Neural crest cell (in vitro differentiated cells): ENCODE measurements around the gene SLC38A11. TPM values are rescaled to one million over a fixed set of nuclear protein-coding genes. Genes with fewer than 3 reads are reported as not detected.

Source experiments
- DNase-seq: peaks from one replicate; pipeline ENCODE4 v3.0.0; 2021; ENCODE audit warnings: low read depth, mixed read lengths, low spot score
- H3K27ac Mint-ChIP-seq: one replicate; pipeline ENCODE4 v1.8.0; 2021; ENCODE audit warnings: mild to moderate bottlenecking, mixed read lengths; ENCODE audit not compliant: unreplicated experiment
- H3K27me3 Mint-ChIP-seq: 2 replicates; pipeline ENCODE4 v1.8.0; 2021; ENCODE audit warnings: low read depth, mild to moderate bottlenecking, mixed read lengths
- H3K36me3 Mint-ChIP-seq: 2 replicates; pipeline ENCODE4 v1.8.0; 2021; ENCODE audit warnings: low read depth, mild to moderate bottlenecking, mixed read lengths
- H3K4me1 Mint-ChIP-seq: 2 replicates; pipeline ENCODE4 v1.8.0; 2021; ENCODE audit warnings: mixed read lengths
- H3K4me3 Mint-ChIP-seq: one replicate; pipeline ENCODE4 v1.8.0; 2021; ENCODE audit warnings: mild to moderate bottlenecking, mixed read lengths
- H3K9me3 Mint-ChIP-seq: 2 replicates; pipeline ENCODE4 v1.8.0; 2021; ENCODE audit warnings: mixed read lengths
- total RNA-seq: library from RNA; stranded (reverse); gene quantifications from 2 replicates; pipeline ENCODE4 v1.2.1, GENCODE V29; 2021
- TF ChIP-seq, protein P1 (sequence below): fragments of 200-600 bp; sonication (generic); conservative IDR thresholded peaks from 2 replicates; pipeline ENCODE4 v1.5.0; 2021; ENCODE audit warnings: antibody characterized with exemption, mild to moderate bottlenecking

The SLC38A11 gene
- total RNA-seq, 1 donor from 2014 or later, result not detected

DNA sequence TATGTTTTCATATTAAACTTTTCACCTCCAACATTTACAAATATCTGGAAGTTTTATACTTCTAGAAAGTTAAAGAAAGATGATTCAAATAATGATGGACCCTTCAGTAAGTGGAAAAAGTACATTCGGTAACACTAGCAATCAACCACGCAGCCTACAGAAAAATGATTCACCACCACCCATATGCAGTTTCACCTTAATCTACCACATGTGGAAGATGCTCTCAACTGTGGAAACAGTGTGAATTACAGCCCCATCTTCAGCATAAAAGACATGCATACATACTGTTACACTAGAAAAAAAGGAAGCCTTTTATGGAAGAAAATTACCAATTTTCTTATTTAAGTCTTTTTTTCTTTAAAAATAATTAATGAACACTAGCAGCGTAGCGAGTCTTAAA is 1.1 kb downstream of the SLC38A11 start:
- TF ChIP-seq, protein P1, sequence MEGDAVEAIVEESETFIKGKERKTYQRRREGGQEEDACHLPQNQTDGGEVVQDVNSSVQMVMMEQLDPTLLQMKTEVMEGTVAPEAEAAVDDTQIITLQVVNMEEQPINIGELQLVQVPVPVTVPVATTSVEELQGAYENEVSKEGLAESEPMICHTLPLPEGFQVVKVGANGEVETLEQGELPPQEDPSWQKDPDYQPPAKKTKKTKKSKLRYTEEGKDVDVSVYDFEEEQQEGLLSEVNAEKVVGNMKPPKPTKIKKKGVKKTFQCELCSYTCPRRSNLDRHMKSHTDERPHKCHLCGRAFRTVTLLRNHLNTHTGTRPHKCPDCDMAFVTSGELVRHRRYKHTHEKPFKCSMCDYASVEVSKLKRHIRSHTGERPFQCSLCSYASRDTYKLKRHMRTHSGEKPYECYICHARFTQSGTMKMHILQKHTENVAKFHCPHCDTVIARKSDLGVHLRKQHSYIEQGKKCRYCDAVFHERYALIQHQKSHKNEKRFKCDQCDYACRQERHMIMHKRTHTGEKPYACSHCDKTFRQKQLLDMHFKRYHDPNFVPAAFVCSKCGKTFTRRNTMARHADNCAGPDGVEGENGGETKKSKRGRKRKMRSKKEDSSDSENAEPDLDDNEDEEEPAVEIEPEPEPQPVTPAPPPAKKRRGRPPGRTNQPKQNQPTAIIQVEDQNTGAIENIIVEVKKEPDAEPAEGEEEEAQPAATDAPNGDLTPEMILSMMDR, result no peak
- Mint-ChIP-seq H3K4me3 (no peak overlapping the region), H3K27me3 (no peaks in the 10 kb centered on the region), H3K9me3 (no peaks in the 10 kb centered on the region), H3K27ac (no peak overlapping the region), H3K4me1 (no peaks in the 10 kb centered on the region), H3K36me3 (no peaks in the 10 kb centered on the region)
- DNase-seq, result no peak

DNA sequence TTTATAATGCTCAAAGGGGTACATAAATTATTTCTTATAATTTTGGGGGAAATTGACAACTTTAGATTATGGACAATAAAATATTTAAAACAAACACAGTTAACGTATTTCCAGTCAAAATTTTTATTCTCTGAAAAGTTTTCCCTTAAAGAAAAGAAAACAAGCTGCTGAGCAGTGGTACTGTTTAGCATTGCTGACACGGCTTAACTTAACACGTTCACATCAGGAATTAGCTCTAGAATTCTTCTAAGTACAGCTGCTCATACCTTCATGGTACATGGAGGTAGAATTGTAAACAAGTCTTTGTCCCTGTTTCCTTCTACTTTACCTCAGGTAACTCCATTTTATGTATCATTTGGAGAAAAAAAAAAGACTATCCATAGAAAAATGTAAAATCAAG is 2.0 kb downstream of the SLC38A11 start:
- Mint-ChIP-seq H3K4me1 (no peaks in the 10 kb centered on the region), H3K27me3 (no peaks in the 10 kb centered on the region), H3K27ac (no peak overlapping the region), H3K4me3 (no peak overlapping the region), H3K9me3 (no peaks in the 10 kb centered on the region), H3K36me3 (no peaks in the 10 kb centered on the region)
- DNase-seq, result no peak
- TF ChIP-seq, protein P1, result no peak

DNA sequence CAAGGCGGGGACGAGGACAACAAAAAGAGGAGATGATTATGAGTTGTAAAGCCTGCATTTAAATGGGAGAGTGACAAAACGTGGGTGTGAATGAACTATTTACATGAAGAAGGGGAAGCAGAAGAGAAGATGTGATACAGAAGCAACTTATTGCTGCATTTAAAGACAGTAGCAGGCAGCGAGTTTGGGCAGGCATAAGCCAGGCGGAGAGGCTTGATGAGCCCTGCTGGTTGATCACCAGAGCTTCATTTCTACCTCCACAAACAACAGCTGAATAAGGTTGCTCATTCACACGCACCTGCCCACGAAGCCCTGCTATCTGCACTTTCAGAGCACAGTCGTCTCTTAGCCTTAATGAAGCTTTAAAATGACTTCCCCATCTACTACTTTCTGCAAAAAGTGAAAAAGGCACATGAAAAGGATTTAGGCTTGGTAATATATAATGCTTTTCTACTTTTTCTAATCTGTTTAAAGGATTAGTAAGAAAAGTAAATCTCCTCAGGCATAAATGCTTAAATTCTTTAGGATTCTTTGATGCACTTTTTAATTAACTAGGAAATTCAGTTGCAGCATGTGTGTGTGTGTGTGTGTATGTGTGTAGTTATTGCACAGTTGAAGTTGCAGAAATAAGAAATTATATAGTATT is 3.1 kb downstream of the SLC38A11 start:
- Mint-ChIP-seq H3K9me3 (no peaks in the 10 kb centered on the region), H3K4me3 (no peak overlapping the region), H3K4me1 (no peaks in the 10 kb centered on the region), H3K36me3 (no peaks in the 10 kb centered on the region), H3K27me3 (no peaks in the 10 kb centered on the region), H3K27ac (no peak overlapping the region)
- TF ChIP-seq, protein P1, result no peak
- DNase-seq, result no peak

DNA sequence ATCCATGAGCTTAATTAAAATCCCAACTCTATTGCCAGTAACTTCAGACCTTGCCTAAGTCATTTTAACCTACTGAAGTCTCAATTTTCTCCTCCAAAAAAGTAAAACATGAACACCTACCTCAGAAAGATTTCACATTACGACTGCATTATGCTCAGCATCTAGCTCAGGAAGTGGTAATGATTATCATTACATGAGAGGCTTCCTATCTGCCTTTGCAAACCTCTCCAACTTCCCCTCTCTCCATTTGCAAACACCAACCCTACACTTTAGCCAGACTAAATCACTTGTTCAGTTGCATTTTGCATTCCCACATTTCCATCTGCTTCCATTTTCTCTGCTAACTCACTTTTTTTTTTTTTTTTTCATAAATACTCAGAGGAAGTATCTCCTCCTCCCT is 6.8 kb downstream of the SLC38A11 start:
- Mint-ChIP-seq H3K4me1 (no peaks in the 10 kb centered on the region), H3K4me3 (no peak overlapping the region), H3K36me3 (no peaks in the 10 kb centered on the region), H3K9me3 (no peaks in the 10 kb centered on the region), H3K27me3 (no peaks in the 10 kb centered on the region), H3K27ac (no peak overlapping the region)
- TF ChIP-seq, protein P1, result no peak
- DNase-seq, result no peak

DNA sequence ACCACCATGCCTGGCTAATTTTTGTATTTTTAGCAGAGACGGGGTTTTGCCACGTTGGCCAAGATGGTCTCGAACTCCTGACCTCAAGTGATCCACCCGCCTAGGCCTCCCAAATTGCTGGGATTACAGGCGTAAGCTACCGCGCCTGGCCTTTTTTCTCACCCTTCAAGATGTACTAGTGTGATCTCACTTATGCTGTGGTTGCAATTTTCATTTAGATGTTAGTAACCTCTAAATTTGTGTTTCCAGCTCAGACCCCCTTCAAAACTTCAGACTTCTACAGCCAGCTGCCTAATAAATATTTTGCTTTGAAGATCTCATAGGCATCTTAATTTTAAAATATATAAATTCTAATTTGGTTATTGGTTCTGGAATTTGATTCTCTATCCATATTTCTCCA is 8.0 kb downstream of the SLC38A11 start:
- Mint-ChIP-seq H3K4me1 (no peaks in the 10 kb centered on the region), H3K27ac (no peak overlapping the region), H3K4me3 (no peak overlapping the region), H3K27me3 (no peaks in the 10 kb centered on the region), H3K36me3 (no peaks in the 10 kb centered on the region), H3K9me3 (no peaks in the 10 kb centered on the region)
- TF ChIP-seq, protein P1, result no peak
- DNase-seq, result no peak

DNA sequence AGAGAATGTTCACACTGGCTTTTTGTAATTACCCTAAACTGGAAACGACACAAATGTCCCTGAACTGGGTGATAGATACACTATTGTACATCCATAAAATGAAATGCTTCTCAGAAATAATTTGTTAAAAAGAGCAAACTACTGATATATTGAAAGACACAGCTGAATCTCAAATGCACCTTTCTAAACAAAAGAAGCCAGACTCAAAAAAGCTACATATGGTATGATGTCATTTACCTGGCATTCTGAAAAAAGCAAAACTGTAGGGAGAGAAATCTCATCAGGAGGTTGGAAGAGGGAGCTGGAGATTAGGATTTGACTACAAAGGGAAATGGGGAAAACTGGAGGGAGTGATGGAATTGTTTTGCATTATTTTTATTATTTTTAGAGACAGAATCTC is 12.0 kb downstream of the SLC38A11 start:
- Mint-ChIP-seq H3K27ac (no peak overlapping the region), H3K27me3 (no peaks in the 10 kb centered on the region), H3K4me1 (no peaks in the 10 kb centered on the region), H3K36me3 (no peaks in the 10 kb centered on the region), H3K4me3 (no peak overlapping the region), H3K9me3 (no peaks in the 10 kb centered on the region)
- no peak for DNase-seq
- TF ChIP-seq, protein P1, result no peak
